K562 (cell line): Measurements from ENCODE around the gene RNFT2.

Experiments used
- ARID4B ChIP-seq: sonication (generic); formaldehyde crosslinking; IDR thresholded peaks from 2 replicates; pipeline ENCODE4 v1.8.0; 2022; ENCODE audit warnings: mild to moderate bottlenecking, missing genetic modification reagents
- BDP1 ChIP-seq: IDR thresholded peaks from 3 replicates; pipeline ENCODE4 v1.6.1; 2011; ENCODE audit not compliant: insufficient read length, insufficient read depth
- ERF ChIP-seq: fragments of 450-650 bp; formaldehyde crosslinking; IDR thresholded peaks from 2 replicates; pipeline ENCODE4 v1.4.0; 2020; ENCODE audit warnings: mild to moderate bottlenecking, mixed read lengths
- EZH2 ChIP-seq: IDR thresholded peaks from 2 replicates; pipeline ENCODE4 v1.6.1; 2012; ENCODE audit warnings: low read depth, mild to moderate bottlenecking, inconsistent platforms, low read length, borderline replicate concordance
- RBM15 ChIP-seq: fragments of 200-400 bp; formaldehyde crosslinking; IDR thresholded peaks from 2 replicates; pipeline ENCODE4 v1.6.1; 2018; ENCODE audit warnings: mild to moderate bottlenecking, low read length, moderate library complexity; ENCODE audit not compliant: insufficient read depth
- SAFB ChIP-seq: fragments of 200-400 bp; formaldehyde crosslinking; IDR thresholded peaks from 2 replicates; pipeline ENCODE4 v1.6.1; 2017; ENCODE audit warnings: low read depth, low read length, borderline replicate concordance
- TCF7 ChIP-seq: sonication (generic); IDR thresholded peaks from 2 replicates; pipeline ENCODE4 v1.6.1; 2016; ENCODE audit warnings: antibody characterized with exemption, borderline replicate concordance
- U2AF1 ChIP-seq: fragments of 200-400 bp; formaldehyde crosslinking; optimal IDR thresholded peaks from 2 replicates; pipeline ENCODE3; 2017; ENCODE audit warnings: mild to moderate bottlenecking, low read depth, low read length, moderate library complexity
- ZNF764 ChIP-seq: fragments of 250-450 bp; sonication (Bioruptor Pico); IDR thresholded peaks from 2 replicates; pipeline ENCODE4 v1.4.0; 2020; ENCODE audit warnings: low read depth, mild to moderate bottlenecking, moderate library complexity
- TF ChIP-seq, protein P1 (sequence below): fragments of 250-450 bp; sonication (Bioruptor Pico); IDR thresholded peaks from 2 replicates; pipeline ENCODE4 v1.8.0; 2022; ENCODE audit warnings: moderate library complexity, mild to moderate bottlenecking, inconsistent platforms
- TF ChIP-seq, protein P2 (sequence below), 3 experiments: IDR thresholded peaks in 2 of 3; conservative IDR thresholded peaks in 1 of 3; 2 replicates each; pipeline ENCODE4 v1.5.1; 2011 to 2012; ENCODE audit warnings: low read length in 3 of 3, mild to moderate bottlenecking in 3 of 3, control low read depth in 2 of 3, improper control_type of control experiment in 1 of 3, inconsistent platforms in 1 of 3, low read depth in 1 of 3, mixed read lengths in 1 of 3, moderate library complexity in 1 of 3; ENCODE audit not compliant: insufficient read depth in 2 of 3
- TF ChIP-seq, protein P3 (sequence below), 2 experiments: fragments of 450-650 bp; formaldehyde crosslinking in 1 of 2; IDR thresholded peaks; 2 replicates each; pipeline versions ENCODE4 v1.4.0 to v1.6.1; 2014 to 2020; ENCODE audit warnings: mild to moderate bottlenecking in 2 of 2, borderline replicate concordance in 1 of 2, low read depth in 1 of 2
- TF ChIP-seq, protein P4 (sequence below): fragments of 250-450 bp; sonication (Bioruptor Pico); IDR thresholded peaks from 2 replicates; pipeline ENCODE4 v1.5.0; 2020; ENCODE audit warnings: mild to moderate bottlenecking, borderline replicate concordance
- TF ChIP-seq, protein P5 (sequence below): sonication (generic); formaldehyde crosslinking; IDR thresholded peaks from 2 replicates; pipeline ENCODE4 v1.8.1; 2023; ENCODE audit warnings: mild to moderate bottlenecking, missing genetic modification reagents

GRCh38 chr12:116860263-116860662 is 122.1 kb downstream of the RNFT2 start:
- TF ChIP-seq, protein P1, sequence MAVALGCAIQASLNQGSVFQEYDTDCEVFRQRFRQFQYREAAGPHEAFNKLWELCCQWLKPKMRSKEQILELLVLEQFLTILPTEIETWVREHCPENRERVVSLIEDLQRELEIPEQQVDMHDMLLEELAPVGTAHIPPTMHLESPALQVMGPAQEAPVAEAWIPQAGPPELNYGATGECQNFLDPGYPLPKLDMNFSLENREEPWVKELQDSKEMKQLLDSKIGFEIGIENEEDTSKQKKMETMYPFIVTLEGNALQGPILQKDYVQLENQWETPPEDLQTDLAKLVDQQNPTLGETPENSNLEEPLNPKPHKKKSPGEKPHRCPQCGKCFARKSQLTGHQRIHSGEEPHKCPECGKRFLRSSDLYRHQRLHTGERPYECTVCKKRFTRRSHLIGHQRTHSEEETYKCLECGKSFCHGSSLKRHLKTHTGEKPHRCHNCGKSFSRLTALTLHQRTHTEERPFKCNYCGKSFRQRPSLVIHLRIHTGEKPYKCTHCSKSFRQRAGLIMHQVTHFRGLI (CRISPR knock-in tag), result no peak
- TF ChIP-seq U2AF1 (no peak), BDP1 (no peak), ZNF764 (CRISPR knock-in tag) (no peak), ERF (CRISPR knock-in tag) (no peak), RBM15 (no peak), ARID4B (CRISPR knock-in tag) (no peak), SAFB (no peak), EZH2 (no peak), TCF7 (no peak)
- TF ChIP-seq, protein P2, sequence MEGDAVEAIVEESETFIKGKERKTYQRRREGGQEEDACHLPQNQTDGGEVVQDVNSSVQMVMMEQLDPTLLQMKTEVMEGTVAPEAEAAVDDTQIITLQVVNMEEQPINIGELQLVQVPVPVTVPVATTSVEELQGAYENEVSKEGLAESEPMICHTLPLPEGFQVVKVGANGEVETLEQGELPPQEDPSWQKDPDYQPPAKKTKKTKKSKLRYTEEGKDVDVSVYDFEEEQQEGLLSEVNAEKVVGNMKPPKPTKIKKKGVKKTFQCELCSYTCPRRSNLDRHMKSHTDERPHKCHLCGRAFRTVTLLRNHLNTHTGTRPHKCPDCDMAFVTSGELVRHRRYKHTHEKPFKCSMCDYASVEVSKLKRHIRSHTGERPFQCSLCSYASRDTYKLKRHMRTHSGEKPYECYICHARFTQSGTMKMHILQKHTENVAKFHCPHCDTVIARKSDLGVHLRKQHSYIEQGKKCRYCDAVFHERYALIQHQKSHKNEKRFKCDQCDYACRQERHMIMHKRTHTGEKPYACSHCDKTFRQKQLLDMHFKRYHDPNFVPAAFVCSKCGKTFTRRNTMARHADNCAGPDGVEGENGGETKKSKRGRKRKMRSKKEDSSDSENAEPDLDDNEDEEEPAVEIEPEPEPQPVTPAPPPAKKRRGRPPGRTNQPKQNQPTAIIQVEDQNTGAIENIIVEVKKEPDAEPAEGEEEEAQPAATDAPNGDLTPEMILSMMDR (IDR thresholded peaks at IDR 0.05 in 2 of 3, conservative IDR thresholded peaks at IDR 0.05 in 1 of 3; ENCODE audit: insufficient read depth in 2 of 3, low read depth in 1 of 3, low read length in 3 of 3), result no peak
- TF ChIP-seq, protein P3, sequence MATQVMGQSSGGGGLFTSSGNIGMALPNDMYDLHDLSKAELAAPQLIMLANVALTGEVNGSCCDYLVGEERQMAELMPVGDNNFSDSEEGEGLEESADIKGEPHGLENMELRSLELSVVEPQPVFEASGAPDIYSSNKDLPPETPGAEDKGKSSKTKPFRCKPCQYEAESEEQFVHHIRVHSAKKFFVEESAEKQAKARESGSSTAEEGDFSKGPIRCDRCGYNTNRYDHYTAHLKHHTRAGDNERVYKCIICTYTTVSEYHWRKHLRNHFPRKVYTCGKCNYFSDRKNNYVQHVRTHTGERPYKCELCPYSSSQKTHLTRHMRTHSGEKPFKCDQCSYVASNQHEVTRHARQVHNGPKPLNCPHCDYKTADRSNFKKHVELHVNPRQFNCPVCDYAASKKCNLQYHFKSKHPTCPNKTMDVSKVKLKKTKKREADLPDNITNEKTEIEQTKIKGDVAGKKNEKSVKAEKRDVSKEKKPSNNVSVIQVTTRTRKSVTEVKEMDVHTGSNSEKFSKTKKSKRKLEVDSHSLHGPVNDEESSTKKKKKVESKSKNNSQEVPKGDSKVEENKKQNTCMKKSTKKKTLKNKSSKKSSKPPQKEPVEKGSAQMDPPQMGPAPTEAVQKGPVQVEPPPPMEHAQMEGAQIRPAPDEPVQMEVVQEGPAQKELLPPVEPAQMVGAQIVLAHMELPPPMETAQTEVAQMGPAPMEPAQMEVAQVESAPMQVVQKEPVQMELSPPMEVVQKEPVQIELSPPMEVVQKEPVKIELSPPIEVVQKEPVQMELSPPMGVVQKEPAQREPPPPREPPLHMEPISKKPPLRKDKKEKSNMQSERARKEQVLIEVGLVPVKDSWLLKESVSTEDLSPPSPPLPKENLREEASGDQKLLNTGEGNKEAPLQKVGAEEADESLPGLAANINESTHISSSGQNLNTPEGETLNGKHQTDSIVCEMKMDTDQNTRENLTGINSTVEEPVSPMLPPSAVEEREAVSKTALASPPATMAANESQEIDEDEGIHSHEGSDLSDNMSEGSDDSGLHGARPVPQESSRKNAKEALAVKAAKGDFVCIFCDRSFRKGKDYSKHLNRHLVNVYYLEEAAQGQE (IDR thresholded peaks at IDR 0.05; ENCODE audit: borderline replicate concordance), result no peak
- TF ChIP-seq, protein P3 (CRISPR knock-in tag; IDR thresholded peaks at IDR 0.05; ENCODE audit: low read depth), result no peak
- TF ChIP-seq, protein P4, sequence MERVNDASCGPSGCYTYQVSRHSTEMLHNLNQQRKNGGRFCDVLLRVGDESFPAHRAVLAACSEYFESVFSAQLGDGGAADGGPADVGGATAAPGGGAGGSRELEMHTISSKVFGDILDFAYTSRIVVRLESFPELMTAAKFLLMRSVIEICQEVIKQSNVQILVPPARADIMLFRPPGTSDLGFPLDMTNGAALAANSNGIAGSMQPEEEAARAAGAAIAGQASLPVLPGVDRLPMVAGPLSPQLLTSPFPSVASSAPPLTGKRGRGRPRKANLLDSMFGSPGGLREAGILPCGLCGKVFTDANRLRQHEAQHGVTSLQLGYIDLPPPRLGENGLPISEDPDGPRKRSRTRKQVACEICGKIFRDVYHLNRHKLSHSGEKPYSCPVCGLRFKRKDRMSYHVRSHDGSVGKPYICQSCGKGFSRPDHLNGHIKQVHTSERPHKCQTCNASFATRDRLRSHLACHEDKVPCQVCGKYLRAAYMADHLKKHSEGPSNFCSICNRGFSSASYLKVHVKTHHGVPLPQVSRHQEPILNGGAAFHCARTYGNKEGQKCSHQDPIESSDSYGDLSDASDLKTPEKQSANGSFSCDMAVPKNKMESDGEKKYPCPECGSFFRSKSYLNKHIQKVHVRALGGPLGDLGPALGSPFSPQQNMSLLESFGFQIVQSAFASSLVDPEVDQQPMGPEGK (CRISPR knock-in tag), result no peak
- TF ChIP-seq, protein P5, sequence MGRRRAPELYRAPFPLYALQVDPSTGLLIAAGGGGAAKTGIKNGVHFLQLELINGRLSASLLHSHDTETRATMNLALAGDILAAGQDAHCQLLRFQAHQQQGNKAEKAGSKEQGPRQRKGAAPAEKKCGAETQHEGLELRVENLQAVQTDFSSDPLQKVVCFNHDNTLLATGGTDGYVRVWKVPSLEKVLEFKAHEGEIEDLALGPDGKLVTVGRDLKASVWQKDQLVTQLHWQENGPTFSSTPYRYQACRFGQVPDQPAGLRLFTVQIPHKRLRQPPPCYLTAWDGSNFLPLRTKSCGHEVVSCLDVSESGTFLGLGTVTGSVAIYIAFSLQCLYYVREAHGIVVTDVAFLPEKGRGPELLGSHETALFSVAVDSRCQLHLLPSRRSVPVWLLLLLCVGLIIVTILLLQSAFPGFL (CRISPR knock-in tag), result no peak
